Measurements from ENCODE around the gene SCUBE2. TPM values are rescaled to one million over a fixed set of nuclear protein-coding genes. Genes with fewer than 3 reads are reported as not detected.
"Not testable (repeated sequence)": the region's sequence is repeated elsewhere in the genome, so short reads cannot be mapped to it uniquely, and the experiment has no call there.

SCUBE2 gene
- total and polyA plus RNA-seq, 12 donors, result 0.22 to 4.1 (median 1.5) TPM

DNA sequence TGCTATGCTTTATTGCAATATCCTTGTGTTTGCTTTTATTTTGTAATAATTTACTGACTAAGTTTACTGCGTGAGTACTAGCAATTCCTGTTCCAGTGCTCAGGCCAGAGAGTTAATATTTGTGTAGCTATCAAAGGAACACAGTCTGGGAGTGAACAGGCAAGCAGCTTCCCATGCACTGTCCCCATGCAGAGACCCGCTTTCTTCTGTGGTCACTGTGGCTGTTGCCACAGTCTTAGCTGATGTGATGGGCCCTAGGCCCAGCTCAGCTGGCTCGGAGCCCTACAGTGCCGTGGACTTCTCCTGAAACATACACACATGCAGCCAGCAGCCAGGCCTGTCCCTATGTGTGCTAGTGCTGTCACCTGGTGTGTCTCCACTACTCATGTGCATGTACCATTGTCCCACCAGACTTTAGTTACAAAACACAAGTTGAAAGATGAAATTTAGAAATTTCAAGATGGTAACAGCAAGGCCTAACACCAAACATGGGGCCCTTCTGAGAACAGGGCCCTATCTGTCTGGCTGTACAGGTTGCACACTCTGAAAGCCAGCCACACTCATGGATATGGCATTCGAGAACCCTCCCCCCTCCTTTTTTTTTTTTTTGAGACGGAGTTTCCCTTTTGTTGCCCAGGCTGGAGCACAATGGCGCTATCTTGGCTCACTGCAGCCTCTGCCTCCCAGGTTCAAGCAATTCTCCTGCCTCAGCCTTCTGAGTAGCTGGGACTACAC, 12.3 kb upstream of the SCUBE2 start:
- WGBS, 2 donors, result 96% methylated on average over 7 of the region's 7 CpGs
- Histone ChIP-seq H3K4me1 (no peaks in the 10 kb centered on the region), H3K4me3 (no peak overlapping the region), H3K27ac (no peak overlapping the region), H3K27me3 (no peaks in the 10 kb centered on the region), H3K36me3 (no peaks in the 10 kb centered on the region), H3K9me3 (no peaks in the 10 kb centered on the region)
- ATAC-seq (no peak), DNase-seq (no peak)
- no peak for TF ChIP-seq CTCF (IDR thresholded peaks at IDR 0.05)
- intact Hi-C loops (cut with DNase I), result no loop called here

GRCh38 chr11:9099617-9100016, 8.2 kb upstream of the SCUBE2 start:
- WGBS, 2 donors, result 90 to 94% methylated on average over 4 of the region's 4 CpGs
- intact Hi-C loops (cut with DNase I), result no loop called here
- no peak for TF ChIP-seq CTCF (IDR thresholded peaks at IDR 0.05)
- Histone ChIP-seq H3K9me3 (no peaks in the 10 kb centered on the region), H3K4me1 (no peaks in the 10 kb centered on the region), H3K27ac (no peak overlapping the region), H3K36me3 (no peaks in the 10 kb centered on the region), H3K4me3 (no peak overlapping the region), H3K27me3 (peaks cover 0 to 1% (median 0%) of the 10 kb centered on the region in 7 donors)
- no peak for ATAC-seq
- no peak for DNase-seq

- WGBS, 2 donors, result 93 to 96% methylated on average over 2 of the region's 2 CpGs
- H3K36me3 ChIP-seq; H3K4me1 ChIP-seq; intact Hi-C loops (cut with DNase I); H3K27ac ChIP-seq; ATAC-seq; H3K9me3 ChIP-seq; H3K4me3 ChIP-seq; DNase-seq: not testable (repeated sequence)
- H3K27me3 ChIP-seq, result peaks cover 0 to 12% (median 4%) of the 10 kb centered on the region in 7 donors
Observed at GRCh38 chr11:9098455-9098854, 7.1 kb upstream of the SCUBE2 start.

GRCh38 chr11:9097186-9097943, 6.0 kb upstream of the SCUBE2 start:
- intact Hi-C loops (cut with DNase I); H3K36me3 ChIP-seq; H3K27ac ChIP-seq; H3K4me1 ChIP-seq; DNase-seq; ATAC-seq; H3K4me3 ChIP-seq; H3K9me3 ChIP-seq: not testable (repeated sequence)
- 93 to 94% methylated on average over 23 of the region's 23 CpGs for WGBS, 2 donors
- peaks cover 0 to 20% (median 8%) of the 10 kb centered on the region in 7 donors for H3K27me3 ChIP-seq

DNA sequence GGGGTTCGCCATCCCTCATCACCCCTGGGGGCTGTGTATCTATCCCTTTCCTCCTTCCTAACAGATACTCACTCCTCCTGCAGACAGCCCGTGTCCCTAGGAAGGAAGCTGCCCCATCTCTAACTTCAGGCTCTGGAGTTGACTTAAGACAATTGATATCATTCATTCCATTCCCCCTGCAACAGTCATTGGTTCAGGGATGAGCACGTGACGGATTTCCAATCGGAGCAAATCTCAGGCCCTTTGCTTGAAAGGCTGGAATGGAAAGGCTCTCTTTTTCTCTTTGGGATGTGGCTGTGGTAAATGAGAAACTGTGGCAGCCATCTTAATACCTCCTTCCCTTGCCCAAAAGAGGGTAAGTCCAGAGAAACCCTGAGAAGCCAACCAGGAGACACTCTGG, 5.0 kb upstream of the SCUBE2 start:
- ATAC-seq, result no peak
- no peaks in the 10 kb centered on the region for H3K36me3 ChIP-seq
- DNase-seq, result no peak
- intact Hi-C loops (cut with DNase I), result no loop called here
- peaks cover 0 to 5% (median 0%) of the 10 kb centered on the region in 9 donors for H3K4me1 ChIP-seq
- peaks cover 0 to 27% (median 13%) of the 10 kb centered on the region in 7 donors for H3K27me3 ChIP-seq
- H3K27ac ChIP-seq, result no peak overlapping the region
- WGBS, 2 donors, result 93 to 96% methylated on average over 5 of the region's 5 CpGs
- H3K4me3 ChIP-seq, result no peak overlapping the region
- H3K9me3 ChIP-seq, result no peaks in the 10 kb centered on the region
- no peak for TF ChIP-seq CTCF (IDR thresholded peaks at IDR 0.05)

Measured in heart right ventricle (tissue), 16 donors.